SK-N-SH (cell line): ENCODE results near the gene FOXK1. TPM values are rescaled to one million over a fixed set of nuclear protein-coding genes. Genes with fewer than 3 reads are reported as not detected.

Experiments used
- CTCF ChIA-PET: fragments of 300-600, 350-600 bp; formaldehyde crosslinking; extraction: SDS; loops from one replicate; lab custom pipeline; 2021; lab: Yijun Ruan, JAX
- POLR2A ChIA-PET: fragments of 350-600 bp; sonication (Branson Sonifier 250); formaldehyde crosslinking; extraction: SDS; loops from one replicate; lab custom pipeline; 2020; ENCODE audit warnings: antibody characterized with exemption, inconsistent platforms; lab: Yijun Ruan, JAX
- DNase-seq: peaks from one replicate; pipeline ENCODE4 v3.0.0; 2012
- H2AFZ ChIP-seq: fragments of 200-600 bp; sonication (generic); 2 replicates; pipeline ENCODE4 v1.8.1; 2016; ENCODE audit warnings: antibody characterized with exemption, mild to moderate bottlenecking, low read depth
- H3F3A ChIP-seq: fragments of 200-600 bp; sonication (generic); replicated peaks from 2 replicates; pipeline ENCODE3; 2016; ENCODE audit warnings: antibody characterized with exemption, mild to moderate bottlenecking; ENCODE audit not compliant: insufficient read depth
- H3K27ac ChIP-seq, 2 experiments: fragments of 200-500 bp in 1 of 2; fragments of 200-600 bp in 1 of 2; sonication (Bioruptor generic) in 1 of 2; sonication (generic), shearing (Covaris generic) in 1 of 2; 2 replicates each; pipeline versions ENCODE4 v1.5.1 to v1.6.1; 2014 to 2016; ENCODE audit warnings: low read depth in 2 of 2, inconsistent platforms in 1 of 2, low read length in 1 of 2, mild to moderate bottlenecking in 1 of 2, mixed read lengths in 1 of 2
- H3K27me3 ChIP-seq: fragments of 200-600 bp; sonication (generic), shearing (Covaris generic); 2 replicates; pipeline ENCODE4 v1.6.1; 2016; ENCODE audit warnings: mixed run types; ENCODE audit not compliant: insufficient read depth
- H3K36me3 ChIP-seq, 2 experiments: fragments of 200-500 bp in 1 of 2; fragments of 200-600 bp in 1 of 2; sonication (Bioruptor generic) in 1 of 2; sonication (generic) in 1 of 2; replicated peaks in 1 of 2; 2 replicates each; pipeline versions ENCODE3 to v1.5.1; 2014 to 2016; ENCODE audit warnings: low read length in 1 of 2, mild to moderate bottlenecking in 1 of 2; ENCODE audit not compliant: insufficient read depth in 2 of 2, control insufficient read depth in 1 of 2
- H3K4me1 ChIP-seq, 2 experiments: fragments of 200-500 bp in 1 of 2; fragments of 200-600 bp in 1 of 2; sonication (Bioruptor generic) in 1 of 2; sonication (generic), shearing (Covaris generic) in 1 of 2; 2 replicates each; pipeline versions ENCODE4 v1.5.1 to v1.6.1; 2014 to 2016; ENCODE audit warnings: low read depth in 1 of 2, low read length in 1 of 2, mixed run types in 1 of 2; ENCODE audit not compliant: insufficient read depth in 2 of 2, control insufficient read depth in 1 of 2
- H3K4me2 ChIP-seq: fragments of 200-600 bp; sonication (generic), shearing (Covaris generic); 2 replicates; pipeline ENCODE4 v1.6.1; 2017; ENCODE audit warnings: mixed run types
- H3K4me3 ChIP-seq, 2 experiments: fragments of 200-500 bp in 1 of 2; fragments of 200-600 bp in 1 of 2; sonication (Bioruptor generic) in 1 of 2; sonication (generic), shearing (Covaris generic) in 1 of 2; 2 replicates each; pipeline versions ENCODE4 v1.5.1 to v1.8.1; 2014 to 2016; ENCODE audit warnings: low read depth in 2 of 2, inconsistent platforms in 1 of 2, low read length in 1 of 2, mild to moderate bottlenecking in 1 of 2, mixed read lengths in 1 of 2, moderate library complexity in 1 of 2
- H3K79me2 ChIP-seq: fragments of 200-600 bp; sonication (generic); 2 replicates; pipeline ENCODE4 v1.8.1; 2017; ENCODE audit warnings: mild to moderate bottlenecking; ENCODE audit not compliant: insufficient read depth
- H3K9ac ChIP-seq: fragments of 200-600 bp; sonication (generic); 2 replicates; pipeline ENCODE4 v1.6.1; 2017; ENCODE audit warnings: mixed run types
- H3K9me2 ChIP-seq: fragments of 200-600 bp; sonication (generic); 2 replicates; pipeline ENCODE4 v1.6.1; 2017; ENCODE audit warnings: mixed run types
- H3K9me3 ChIP-seq: fragments of 200-600 bp; sonication (generic); 2 replicates; pipeline ENCODE4 v1.6.1; 2017; ENCODE audit warnings: mixed run types, mild to moderate bottlenecking, moderate library complexity
- H4K20me1 ChIP-seq: fragments of 200-600 bp; sonication (generic); 2 replicates; pipeline ENCODE4 v1.6.1; 2017; ENCODE audit warnings: mild to moderate bottlenecking, mixed run types; ENCODE audit not compliant: insufficient read depth
- CHD2 ChIP-seq: fragments of 150-350 bp; IDR thresholded peaks from 2 replicates; pipeline ENCODE4 v1.6.1; 2018; ENCODE audit warnings: low read length; ENCODE audit not compliant: partially characterized antibody
- ELF1 ChIP-seq: IDR thresholded peaks from 2 replicates; pipeline ENCODE4 v1.4.0; 2012
- EP300 ChIP-seq, 2 experiments: IDR thresholded peaks; 2 replicates each; pipeline versions ENCODE4 v1.4.0 to v1.6.1; 2012; ENCODE audit warnings: borderline replicate concordance in 1 of 2, low read depth in 1 of 2, low read length in 1 of 2
- EZH2phosphoT487 ChIP-seq: fragments of 200-600 bp; sonication (generic); IDR thresholded peaks from 2 replicates; pipeline ENCODE4 v1.6.1; 2017; ENCODE audit warnings: low read depth, mixed run types, mild to moderate bottlenecking, antibody characterized with exemption, moderate library complexity, borderline replicate concordance
- FOSL2 ChIP-seq: IDR thresholded peaks from 2 replicates; pipeline ENCODE4 v1.4.0; 2012; ENCODE audit warnings: low read depth, mild to moderate bottlenecking, moderate library complexity, borderline replicate concordance
- FOXJ3 ChIP-seq: sonication (generic); formaldehyde crosslinking; IDR thresholded peaks from 2 replicates; pipeline ENCODE4 v1.5.1; 2020; ENCODE audit warnings: mild to moderate bottlenecking, missing genetic modification reagents
- MEF2A ChIP-seq: IDR thresholded peaks from 2 replicates; pipeline ENCODE4 v1.4.0; 2012; ENCODE audit warnings: low read depth, borderline replicate concordance
- NRF1 ChIP-seq: IDR thresholded peaks from 2 replicates; pipeline ENCODE4 v1.6.1; 2012; ENCODE audit warnings: low read depth, mild to moderate bottlenecking, low read length
- POLR2AphosphoS5 ChIP-seq: IDR thresholded peaks from 2 replicates; pipeline ENCODE4 v1.6.1; 2012; ENCODE audit warnings: low read depth, low read length
- RCOR1 ChIP-seq: fragments of 150-350 bp; IDR thresholded peaks from 2 replicates; pipeline ENCODE4 v1.6.1; 2017; ENCODE audit warnings: antibody characterized with exemption, low read length
- RFX5 ChIP-seq: IDR thresholded peaks from 2 replicates; pipeline ENCODE4 v1.6.1; 2012; ENCODE audit warnings: mild to moderate bottlenecking, improper control_type of control experiment, low read length
- RXRA ChIP-seq: IDR thresholded peaks from 2 replicates; pipeline ENCODE4 v1.4.0; 2012; ENCODE audit warnings: low read depth, mild to moderate bottlenecking, borderline replicate concordance
- SIN3A ChIP-seq: IDR thresholded peaks from 2 replicates; pipeline ENCODE4 v1.6.1; 2012; ENCODE audit warnings: low read depth, mild to moderate bottlenecking, low read length, moderate library complexity, borderline replicate concordance
- TAF1 ChIP-seq: IDR thresholded peaks from 2 replicates; pipeline ENCODE4 v1.6.1; 2012; ENCODE audit warnings: low read depth, mild to moderate bottlenecking, low read length, moderate library complexity, borderline replicate concordance
- TCF12 ChIP-seq: IDR thresholded peaks from 2 replicates; pipeline ENCODE4 v1.4.0; 2012
- TEAD4 ChIP-seq: IDR thresholded peaks from 2 replicates; pipeline ENCODE4 v1.4.0; 2012; ENCODE audit warnings: mild to moderate bottlenecking, borderline replicate concordance; ENCODE audit not compliant: insufficient read depth
- YY1 ChIP-seq: IDR thresholded peaks from 2 replicates; pipeline ENCODE4 v1.4.0; 2012; ENCODE audit warnings: low read depth, mild to moderate bottlenecking
- whole genome bisulfite sequencing: methylation state at CpG from one replicate; pipeline ENCODE4 v1.1.6; 2017; ENCODE audit warnings: low lambda C conversion rate; 5-methylcytosine and 5-hydroxymethylcytosine counted together
- polyA plus RNA-seq, 3 experiments: library from polyadenylated mRNA; depleted of rRNA; stranded (reverse); fragments of >200 nt; gene quantifications; 2 replicates each; pipeline ENCODE4 v1.2.3, GENCODE V29; 2012
- TF ChIP-seq, protein P1 (sequence below): fragments of 200-600 bp; sonication (generic); IDR thresholded peaks from 2 replicates; pipeline ENCODE4 v1.6.1; 2017; ENCODE audit warnings: antibody characterized with exemption, mild to moderate bottlenecking, moderate library complexity
- TF ChIP-seq, protein P2 (sequence below): IDR thresholded peaks from 2 replicates; pipeline ENCODE4 v1.4.0; 2012; ENCODE audit warnings: low read depth
- TF ChIP-seq, protein P3 (sequence below): IDR thresholded peaks from 2 replicates; pipeline ENCODE4 v1.6.1; 2012; ENCODE audit warnings: mild to moderate bottlenecking, low read depth, low read length, moderate library complexity

FOXK1 gene
- polyA plus RNA-seq, 1 of the 3 experiments (the other 2 are of a cell fraction): 4.7 TPM

DNA sequence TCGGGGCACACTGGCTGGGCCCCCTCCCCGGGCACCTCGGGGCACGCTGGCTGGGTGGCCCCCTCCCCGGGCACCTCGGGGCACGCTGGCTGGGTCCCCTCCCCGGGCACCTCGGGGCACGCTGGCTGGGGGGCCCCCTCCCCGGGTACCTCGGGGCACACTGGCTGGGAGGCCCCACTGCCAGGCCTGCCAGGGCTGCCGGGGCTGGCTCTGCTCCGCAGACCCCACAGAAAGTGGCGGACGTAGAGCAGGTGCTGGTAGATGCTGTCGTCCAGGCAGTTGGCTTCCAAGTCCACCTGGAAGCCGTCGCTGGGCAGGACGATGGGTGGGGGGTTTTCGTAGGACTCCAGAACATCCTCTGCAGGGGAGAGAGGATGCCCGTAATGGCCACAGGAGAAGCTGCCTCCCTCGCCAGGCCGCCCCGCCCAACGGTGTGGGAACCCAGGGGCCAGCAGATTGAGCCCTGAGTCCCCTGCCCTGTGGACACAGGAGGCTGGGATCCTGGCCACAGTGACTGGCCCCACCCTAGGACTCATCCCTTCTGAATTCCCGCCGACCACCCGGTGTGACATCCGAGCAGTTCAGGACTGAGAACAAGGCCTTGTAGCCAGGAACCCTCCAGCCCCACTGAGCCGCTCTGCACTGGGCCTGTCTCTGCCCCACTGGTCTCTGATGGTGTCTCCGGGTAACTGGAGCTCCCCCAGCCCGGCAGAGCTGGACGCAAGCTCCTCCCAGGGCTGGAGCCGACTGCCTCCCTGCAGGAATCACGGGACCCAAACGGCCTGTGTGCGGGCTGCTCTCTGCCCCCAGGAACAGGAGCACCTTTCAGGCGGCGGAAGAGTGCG lies 121.5 kb downstream of the FOXK1 start:
- H3K27me3 ChIP-seq: no peaks in the 10 kb centered on the region
- H3K9me3 ChIP-seq: no peaks in the 10 kb centered on the region
- TF ChIP-seq, protein P1, sequence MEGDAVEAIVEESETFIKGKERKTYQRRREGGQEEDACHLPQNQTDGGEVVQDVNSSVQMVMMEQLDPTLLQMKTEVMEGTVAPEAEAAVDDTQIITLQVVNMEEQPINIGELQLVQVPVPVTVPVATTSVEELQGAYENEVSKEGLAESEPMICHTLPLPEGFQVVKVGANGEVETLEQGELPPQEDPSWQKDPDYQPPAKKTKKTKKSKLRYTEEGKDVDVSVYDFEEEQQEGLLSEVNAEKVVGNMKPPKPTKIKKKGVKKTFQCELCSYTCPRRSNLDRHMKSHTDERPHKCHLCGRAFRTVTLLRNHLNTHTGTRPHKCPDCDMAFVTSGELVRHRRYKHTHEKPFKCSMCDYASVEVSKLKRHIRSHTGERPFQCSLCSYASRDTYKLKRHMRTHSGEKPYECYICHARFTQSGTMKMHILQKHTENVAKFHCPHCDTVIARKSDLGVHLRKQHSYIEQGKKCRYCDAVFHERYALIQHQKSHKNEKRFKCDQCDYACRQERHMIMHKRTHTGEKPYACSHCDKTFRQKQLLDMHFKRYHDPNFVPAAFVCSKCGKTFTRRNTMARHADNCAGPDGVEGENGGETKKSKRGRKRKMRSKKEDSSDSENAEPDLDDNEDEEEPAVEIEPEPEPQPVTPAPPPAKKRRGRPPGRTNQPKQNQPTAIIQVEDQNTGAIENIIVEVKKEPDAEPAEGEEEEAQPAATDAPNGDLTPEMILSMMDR: no peak
- TF ChIP-seq FOXJ3 (no peak), NRF1 (no peak), ELF1 (no peak), SIN3A (no peak), MEF2A (no peak), TAF1 (no peak), YY1 (no peak), CHD2 (no peak), TEAD4 (no peak), RCOR1 (no peak), EZH2phosphoT487 (no peak), RXRA (no peak), EP300 (IDR thresholded peaks at IDR 0.05; ENCODE audit: borderline replicate concordance in 1 of 2, low read depth in 1 of 2, low read length in 1 of 2) (no peak), FOSL2 (no peak), TCF12 (no peak), POLR2AphosphoS5 (no peak), RFX5 (no peak)
- TF ChIP-seq, protein P2, sequence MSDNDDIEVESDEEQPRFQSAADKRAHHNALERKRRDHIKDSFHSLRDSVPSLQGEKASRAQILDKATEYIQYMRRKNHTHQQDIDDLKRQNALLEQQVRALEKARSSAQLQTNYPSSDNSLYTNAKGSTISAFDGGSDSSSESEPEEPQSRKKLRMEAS: no peak
- TF ChIP-seq, protein P3, sequence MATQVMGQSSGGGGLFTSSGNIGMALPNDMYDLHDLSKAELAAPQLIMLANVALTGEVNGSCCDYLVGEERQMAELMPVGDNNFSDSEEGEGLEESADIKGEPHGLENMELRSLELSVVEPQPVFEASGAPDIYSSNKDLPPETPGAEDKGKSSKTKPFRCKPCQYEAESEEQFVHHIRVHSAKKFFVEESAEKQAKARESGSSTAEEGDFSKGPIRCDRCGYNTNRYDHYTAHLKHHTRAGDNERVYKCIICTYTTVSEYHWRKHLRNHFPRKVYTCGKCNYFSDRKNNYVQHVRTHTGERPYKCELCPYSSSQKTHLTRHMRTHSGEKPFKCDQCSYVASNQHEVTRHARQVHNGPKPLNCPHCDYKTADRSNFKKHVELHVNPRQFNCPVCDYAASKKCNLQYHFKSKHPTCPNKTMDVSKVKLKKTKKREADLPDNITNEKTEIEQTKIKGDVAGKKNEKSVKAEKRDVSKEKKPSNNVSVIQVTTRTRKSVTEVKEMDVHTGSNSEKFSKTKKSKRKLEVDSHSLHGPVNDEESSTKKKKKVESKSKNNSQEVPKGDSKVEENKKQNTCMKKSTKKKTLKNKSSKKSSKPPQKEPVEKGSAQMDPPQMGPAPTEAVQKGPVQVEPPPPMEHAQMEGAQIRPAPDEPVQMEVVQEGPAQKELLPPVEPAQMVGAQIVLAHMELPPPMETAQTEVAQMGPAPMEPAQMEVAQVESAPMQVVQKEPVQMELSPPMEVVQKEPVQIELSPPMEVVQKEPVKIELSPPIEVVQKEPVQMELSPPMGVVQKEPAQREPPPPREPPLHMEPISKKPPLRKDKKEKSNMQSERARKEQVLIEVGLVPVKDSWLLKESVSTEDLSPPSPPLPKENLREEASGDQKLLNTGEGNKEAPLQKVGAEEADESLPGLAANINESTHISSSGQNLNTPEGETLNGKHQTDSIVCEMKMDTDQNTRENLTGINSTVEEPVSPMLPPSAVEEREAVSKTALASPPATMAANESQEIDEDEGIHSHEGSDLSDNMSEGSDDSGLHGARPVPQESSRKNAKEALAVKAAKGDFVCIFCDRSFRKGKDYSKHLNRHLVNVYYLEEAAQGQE: no peak
- no peak overlapping the region for H3K27ac ChIP-seq
- DNase-seq: no peak
- peaks cover 3% of the 10 kb centered on the region for H3F3A ChIP-seq
- H3K4me2 ChIP-seq: no peak overlapping the region
- H3K9ac ChIP-seq: no peak overlapping the region
- no peak overlapping the region for H2AFZ ChIP-seq
- WGBS: 86% methylated on average over 24 of the region's 41 CpGs
- H3K79me2 ChIP-seq: no peaks in the 10 kb centered on the region
- ChIA-PET CTCF (interaction anchor here (0.5 to 3.4 kb wide), 2 partner anchors 79 to 592 kb away, joined by 3 to 11 read pairs; partner anchors contain the start of gene RADIL), POLR2A (no interaction called here)
- no peaks in the 10 kb centered on the region for H4K20me1 ChIP-seq
- H3K9me2 ChIP-seq: no peaks in the 10 kb centered on the region
- H3K36me3 ChIP-seq: no peaks in the 10 kb centered on the region
- H3K4me1 ChIP-seq: peaks cover 0 to 3% of the 10 kb centered on the region in 2 experiments; a peak in 1 of 4 replicates
- H3K4me3 ChIP-seq: no peak overlapping the region
